HG03457 (cell line): ENCODE results near the gene DMAC2L.
A peak's percentile ranks its signal among the peaks of the same experiment; 100 is the strongest.

ENCODE experiments used
- ATAC-seq: cut with Tn5 transposase; IDR thresholded peaks from one replicate; pipeline ENCODE4 v1.9.1; 2021; ENCODE audit warnings: moderate number of reproducible peaks; ENCODE audit not compliant: unreplicated experiment

DMAC2L gene

DNA sequence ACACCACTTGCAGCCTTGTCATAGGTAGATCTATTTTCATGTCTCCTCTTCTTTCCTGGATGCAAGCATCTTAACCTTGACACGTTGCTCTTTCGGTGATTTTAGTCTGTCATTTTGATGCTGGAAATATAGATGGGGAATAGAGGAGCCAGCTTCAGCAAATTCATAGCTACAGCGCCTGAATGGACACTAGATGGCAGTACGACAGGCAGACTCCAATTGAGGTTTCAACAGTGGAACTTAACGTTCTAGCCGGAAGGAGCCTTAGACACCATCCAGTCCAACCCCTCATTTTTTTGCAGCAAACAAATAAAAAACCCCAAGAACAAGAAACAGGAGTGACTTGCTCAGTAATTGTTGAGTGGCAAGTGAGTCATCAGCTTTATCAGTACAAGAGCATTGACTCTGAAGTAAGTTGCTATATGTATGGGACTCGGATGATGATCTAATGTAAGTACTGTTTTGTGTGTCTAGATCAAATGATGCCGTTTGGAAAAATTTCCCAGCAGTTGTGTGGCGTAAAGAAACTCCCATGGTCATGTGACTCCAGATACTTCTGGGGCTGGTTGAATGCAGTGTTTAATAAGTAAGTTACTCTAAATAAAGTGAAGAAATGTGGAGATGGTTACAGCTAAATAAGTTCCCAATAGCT is 9.0 kb downstream of the DMAC2L start:
- peak; percentile 71 for ATAC-seq

DNA sequence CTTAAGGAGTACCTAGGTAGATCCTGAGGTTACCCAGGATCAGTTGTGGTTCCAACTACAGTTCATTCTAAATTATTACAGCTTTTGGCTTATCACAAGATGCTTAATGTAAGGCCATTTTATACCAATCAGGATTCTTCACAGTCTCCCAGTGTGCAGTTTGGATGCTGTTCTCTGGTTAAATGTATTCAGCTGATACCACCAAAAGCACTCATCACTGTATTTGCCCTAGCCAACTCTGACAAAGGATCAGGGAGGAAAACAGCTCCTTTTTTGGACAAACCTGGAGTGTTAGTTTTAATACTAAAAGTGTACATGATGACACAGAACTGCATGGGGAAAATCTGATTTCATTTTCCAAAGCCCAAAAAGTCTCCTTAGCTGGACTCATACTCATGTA is 19.5 kb downstream of the DMAC2L start:
- no peak for ATAC-seq

DNA sequence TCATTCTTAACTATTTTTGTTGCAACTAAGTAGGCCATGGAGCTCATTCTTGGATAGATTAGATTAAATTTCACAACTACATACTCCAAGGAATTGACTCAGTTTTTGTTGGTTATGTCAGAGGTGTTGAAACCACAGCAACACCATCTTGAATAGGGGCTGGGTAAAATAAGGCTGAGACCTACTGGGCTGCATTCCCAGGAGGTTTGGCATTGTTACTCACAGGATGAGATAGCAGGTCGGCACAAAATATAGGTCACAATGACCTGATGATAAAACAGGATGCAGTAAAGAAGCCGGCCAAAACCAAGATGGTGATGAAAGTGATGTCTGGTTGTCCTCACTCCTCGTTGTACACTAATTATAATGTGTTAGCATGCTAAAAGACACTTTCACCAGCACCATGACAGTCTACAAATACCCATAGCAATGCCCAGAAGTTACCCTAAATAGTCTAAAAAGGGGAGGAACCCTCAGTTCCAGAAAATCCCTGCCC is 20.9 kb downstream of the DMAC2L start:
- no peak for ATAC-seq

DNA sequence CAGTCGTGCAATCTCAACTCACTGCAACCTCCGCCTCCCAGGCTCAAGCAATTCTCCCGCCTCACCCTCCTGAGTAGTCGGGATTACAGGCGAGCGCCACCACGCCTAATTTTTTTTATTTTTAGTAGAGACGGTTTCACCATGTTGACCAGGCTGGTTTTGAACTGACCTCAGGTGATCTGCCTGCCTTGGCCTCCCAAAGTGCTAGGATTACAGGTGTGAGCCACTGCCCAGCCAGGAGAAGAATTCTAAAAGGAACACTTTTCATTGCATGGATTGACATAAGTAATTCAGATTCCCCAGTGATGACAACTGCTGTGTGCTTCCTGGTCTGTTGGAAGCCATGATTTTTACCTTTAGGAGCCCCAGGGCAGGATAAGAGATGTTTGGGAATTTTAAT is 22.1 kb downstream of the DMAC2L start:
- ATAC-seq = no peak

DNA sequence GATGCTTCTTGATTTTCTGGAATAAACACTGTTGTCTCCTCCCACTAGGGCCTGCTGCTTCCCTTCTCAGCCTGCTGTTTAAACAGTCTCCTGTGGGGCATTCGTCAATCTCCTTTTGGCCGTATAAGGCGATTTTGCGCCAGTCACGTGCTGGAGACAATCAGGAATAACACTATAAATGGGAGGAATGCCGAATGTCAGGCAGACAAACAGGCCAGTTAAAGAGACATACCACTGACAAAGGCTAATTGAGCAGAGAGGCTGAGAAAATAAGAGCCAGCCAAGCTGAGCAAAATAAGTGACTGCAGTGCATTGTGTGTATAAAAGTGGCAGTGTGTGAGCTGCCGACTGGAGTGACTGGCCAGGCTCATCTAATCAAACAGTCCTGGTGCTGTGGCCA is 23.3 kb downstream of the DMAC2L start:
- ATAC-seq = no peak

DNA sequence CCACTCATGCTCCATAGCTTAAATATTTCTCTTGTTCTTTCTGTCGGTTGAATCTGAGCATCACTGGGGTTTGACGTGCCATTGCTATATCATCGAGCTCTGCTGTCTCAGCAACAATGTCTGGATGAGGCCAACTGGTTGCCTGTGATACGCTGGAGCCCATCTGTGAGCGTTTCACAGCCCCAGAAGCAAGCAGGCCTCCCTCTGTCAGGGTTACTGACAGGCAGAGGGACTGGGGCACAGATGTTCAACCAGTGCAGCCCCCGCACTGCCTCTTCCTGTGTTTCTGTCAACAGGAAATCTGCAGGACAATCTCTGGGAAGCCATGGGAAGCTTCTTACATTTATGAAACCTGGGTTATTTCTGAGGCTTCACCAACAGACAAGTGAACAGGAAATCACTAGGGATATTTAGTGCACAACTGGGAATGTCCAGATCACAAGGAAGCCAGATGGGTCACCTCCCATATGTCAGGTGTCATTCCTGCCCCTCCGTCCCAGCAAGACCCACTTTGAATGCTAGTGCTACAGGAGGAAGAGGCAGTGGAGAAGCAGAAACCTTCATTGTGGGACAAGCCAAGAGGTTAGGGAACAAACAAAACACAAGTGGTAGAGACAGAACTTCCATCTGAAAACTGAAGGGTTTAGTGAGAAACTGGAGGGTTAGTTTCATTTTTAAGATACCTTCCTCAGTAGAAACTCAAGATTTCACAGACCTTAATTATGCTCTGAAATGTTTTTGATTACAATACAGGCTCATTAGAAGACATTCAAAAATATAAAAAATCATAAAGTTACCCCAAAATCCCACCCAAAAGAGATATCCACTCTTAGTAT is 24.1 kb downstream of the DMAC2L start:
- ATAC-seq = no peak

DNA sequence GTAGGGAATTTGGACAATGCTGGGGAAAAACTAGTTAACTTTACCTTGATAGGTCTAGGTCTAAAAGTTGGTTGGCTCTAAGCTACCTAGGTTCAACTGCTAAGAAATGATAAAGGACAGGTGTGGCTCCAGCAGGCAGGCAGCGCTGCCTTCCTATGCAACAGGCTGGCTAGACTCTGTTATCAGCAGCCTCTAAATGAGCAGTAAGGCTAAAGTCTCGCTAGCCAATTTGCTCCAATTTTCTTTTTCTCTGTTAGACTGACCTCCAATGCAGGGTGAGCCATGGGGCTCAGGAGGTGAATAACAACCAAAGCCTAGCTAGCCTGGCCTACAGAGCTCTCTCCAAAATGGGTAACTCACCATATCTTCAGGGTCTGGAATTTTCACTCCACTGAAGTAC is 26.5 kb downstream of the DMAC2L start:
- ATAC-seq = no peak

DNA sequence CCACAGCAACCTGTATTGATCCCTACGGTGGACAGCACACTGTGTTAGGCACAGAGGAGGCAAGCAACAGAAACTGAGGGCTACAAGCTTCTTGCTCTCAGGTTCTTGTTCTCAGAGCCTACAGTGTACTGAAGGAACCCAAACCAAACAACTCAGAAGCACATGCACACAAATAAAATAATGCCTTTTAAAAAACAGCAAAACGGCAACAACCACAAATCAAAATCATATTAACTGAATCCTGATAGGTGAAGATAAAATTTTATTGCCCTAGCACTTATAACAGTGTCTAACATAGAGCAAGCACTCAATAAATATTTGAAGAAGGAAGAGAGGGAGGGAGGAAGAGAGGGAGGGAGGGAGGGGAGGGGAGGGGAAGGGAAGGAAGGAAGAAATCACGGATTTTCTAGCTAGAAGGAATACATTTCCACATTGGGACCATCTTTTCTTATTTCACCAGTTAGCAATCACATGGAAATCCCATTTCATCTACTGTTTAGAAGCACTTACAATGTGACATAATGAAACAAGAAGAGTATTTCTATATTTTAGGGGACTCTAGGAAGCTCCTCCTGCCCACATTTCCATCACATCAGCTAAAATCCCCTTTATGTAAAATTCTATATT is 27.2 kb downstream of the DMAC2L start:
- ATAC-seq = no peak

DNA sequence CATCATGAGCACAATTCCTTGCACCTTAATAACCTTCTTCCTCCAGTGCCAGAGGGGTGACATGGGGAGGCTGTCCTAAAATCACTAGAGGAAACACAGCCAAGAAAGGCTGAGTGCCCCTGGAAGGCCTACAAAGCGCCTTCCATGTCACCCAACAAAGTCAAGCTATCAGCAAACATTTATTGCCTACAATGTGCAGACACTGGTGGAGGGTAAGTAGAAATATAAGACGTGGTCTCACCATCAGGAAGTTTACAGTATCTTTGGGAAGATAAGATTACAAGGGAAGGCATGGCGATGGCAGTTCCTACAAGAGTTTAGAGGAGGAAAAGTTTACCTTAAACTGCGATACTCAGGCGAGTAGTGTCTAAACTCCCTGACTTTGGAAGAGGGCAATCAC is 27.9 kb downstream of the DMAC2L start:
- no peak for ATAC-seq

DNA sequence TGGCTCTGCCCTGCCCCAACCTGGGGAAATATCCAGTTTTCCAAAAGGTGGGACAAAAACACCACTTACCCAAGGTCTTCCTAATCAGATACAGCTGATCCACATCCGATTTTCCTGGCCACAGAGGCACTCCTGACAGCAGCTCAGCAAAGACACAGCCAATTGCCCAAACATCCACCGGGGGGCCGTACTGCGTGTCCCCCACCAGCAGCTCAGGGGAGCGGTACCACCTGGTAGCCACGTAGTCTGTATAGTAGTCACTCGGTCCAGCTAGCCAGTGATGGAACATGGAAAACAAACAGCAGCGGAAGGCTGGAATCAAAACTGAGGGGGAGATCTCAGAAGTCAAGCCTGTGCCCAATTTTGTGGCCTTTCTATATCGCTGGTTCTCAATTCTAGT is 28.8 kb downstream of the DMAC2L start:
- ATAC-seq = no peak

DNA sequence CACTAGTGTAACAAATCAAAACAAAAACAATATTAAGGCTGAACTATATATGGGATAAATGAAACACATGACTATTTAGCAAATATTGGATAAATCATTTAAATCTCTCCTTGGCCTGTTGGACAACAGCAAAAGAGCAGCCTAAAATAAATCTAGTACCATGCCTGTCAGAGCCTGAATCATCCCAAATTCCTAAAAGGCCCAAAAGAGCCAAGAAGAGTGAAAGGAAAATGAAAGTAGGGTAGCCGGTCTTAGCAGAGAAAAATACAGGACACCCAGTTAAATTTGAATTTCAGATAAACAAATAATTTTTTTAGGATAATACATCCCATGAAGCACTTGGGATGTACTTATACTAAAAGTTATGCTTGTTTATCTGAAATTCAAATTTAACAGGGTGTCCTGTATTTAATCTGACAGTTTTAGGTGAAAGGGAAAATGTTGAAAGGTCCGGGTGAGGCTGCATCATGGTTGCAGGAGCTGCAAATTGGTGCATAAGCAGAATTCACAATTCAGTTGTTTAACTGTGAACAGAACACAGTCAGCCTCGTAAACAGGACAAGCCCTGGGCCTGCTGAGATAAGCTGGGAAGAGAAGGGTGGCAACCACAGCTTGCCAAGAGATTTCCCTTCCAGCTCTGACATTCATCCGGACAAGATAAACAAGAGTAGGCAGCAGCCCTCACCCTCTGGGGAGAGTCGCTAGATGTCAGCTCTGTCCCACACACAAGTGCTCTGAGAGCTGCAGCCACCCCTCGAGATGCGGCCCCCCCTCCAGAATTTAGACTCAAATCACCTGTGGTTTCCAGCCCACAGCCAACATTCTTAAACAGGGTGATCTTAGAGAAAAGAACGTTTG is 30.3 kb downstream of the DMAC2L start:
- ATAC-seq = no peak

DNA sequence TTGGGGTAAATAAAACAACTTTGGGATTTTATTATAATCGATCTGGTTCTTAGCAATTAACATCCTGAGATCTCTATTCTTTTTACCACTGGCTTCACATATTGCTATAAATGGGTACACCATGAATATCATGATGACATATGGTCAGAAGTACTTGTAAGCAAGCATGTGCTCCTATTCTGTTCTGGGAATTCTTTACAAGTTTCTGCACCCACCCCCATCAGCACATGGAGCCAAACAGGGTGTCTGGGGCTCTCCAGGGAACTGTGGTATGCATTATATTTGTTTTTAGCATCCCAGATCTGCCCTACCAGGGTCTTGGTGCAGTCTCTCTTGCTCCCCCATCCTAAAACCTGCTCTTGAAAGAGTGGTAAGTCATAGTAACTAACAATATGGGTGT is 31.3 kb downstream of the DMAC2L start:
- no peak for ATAC-seq

DNA sequence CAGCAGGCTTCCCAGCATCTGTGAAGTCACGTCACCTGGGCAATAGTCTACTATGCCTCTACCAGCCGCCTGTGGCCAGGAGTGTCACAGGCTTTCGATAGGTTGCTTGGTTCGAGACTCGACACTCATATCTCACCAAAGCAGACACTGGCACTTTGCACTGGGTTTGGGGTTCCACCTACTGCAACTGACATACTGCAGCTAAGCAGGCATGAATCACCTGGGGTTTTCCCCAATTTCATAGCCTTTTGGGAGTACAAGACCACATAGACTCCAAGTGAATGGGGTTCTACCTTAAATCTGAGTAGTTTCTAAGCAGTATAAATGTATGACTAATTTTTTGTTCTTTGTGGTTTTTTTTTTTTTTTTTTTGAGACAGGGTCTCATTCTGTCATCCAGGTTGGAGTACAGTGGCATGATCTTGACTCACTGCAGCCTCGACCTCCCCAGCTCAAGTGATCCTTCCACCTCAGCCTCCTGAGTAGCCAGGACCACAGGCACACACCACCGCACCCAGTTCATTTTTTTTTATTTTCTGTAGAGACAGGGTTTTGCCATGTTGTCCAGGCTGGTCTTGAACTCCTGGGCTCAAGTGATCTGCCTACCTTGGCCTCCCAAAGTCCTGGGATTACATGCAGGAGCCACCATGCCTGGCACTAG is 32.1 kb downstream of the DMAC2L start:
- peak; percentile 86 for ATAC-seq

DNA sequence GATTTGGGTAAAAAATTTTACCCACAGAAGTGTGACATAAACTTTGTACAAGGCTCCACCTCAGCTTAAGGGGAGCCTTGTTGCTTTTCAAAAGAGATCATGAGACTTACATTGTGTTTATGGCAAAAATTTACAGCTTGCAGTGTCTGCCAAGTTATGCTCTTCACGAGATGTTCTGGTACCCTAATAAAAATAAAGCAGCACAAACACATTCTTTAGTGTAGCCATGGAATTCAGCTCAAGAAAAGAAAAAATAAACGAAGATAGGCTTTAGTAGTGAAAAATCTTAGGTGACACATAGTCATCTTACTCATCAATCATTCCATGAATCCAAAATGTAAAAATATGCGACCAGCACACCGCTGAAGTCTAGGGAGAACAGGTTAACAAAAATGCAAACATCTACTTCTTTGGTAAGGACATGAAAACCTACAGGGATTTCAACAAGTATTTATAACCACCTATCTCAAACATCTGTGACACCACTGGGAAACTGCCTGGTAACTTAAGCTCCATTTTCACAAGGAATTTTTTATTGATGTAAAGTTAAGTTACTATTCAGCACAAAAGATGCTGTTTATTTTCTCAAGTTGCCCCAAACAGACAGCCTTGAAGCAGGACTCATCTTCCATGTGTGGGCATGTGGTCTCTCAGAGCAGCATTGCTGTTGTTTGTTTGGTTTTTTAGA is 32.9 kb downstream of the DMAC2L start:
- no peak for ATAC-seq

DNA sequence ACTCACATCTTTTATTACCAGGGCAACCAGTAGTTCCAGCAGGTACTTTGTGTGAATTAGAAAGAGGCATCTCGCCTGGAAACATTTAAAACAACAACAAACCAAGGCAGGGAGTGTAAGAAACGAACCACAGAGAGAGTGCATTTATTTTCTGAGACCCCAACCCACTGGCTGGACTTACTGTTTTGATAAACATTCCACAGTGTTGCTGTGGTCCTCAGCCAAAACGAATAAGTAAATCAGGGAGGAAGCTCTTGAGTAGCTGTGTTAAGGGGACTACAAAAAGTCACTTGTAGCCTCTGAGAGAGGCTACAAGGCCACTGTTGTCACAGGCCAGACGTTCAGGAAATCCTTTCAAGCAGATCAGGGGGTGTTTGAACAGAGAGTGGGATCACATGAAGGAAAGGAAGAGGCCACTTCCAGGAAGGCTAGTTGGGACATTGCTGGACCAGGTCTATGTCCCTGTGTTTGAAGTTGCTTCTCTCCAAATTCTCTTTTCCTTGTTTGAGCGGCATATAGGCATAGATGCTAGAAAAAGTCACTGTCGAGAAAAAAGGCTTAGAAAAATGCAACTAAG is 33.8 kb downstream of the DMAC2L start:
- no peak for ATAC-seq

DNA sequence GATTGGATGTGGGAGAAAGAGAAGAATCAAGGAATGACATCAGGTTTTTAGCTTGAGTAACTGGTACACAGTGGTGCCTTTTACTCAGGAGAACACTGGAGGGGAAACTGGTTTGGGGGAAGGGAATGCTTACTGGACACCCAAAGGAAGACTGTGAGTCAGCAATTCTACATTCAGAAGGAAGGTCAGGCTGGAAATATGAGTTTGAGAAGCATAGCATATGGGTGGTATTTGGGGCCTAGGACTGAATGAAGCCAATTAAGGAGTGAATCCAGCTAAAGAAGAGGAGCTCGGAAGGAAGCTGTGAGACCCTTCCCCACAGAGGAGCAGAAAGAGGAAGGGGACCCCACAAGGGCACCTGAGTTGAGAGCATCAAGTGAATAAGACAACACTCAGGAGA is 35.4 kb downstream of the DMAC2L start:
- no peak for ATAC-seq

DNA sequence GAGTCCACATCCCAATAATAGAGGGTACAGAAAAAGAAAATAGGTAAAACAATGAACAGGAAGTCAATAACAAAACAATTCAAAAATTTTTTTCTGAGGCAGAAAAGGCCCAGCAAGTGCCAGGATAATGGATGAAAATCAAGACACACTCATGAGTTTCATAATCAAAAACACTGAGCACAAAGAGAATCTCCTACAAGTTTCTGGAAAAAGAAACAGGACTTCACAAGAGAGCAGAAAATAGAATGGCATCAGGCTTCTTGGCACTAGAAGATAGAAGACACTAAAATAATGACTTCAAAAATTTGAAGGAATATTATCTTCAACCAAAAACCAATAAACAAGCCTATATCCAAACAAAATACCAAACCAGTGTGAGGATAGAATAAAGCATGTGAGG is 36.8 kb downstream of the DMAC2L start:
- no peak for ATAC-seq

DNA sequence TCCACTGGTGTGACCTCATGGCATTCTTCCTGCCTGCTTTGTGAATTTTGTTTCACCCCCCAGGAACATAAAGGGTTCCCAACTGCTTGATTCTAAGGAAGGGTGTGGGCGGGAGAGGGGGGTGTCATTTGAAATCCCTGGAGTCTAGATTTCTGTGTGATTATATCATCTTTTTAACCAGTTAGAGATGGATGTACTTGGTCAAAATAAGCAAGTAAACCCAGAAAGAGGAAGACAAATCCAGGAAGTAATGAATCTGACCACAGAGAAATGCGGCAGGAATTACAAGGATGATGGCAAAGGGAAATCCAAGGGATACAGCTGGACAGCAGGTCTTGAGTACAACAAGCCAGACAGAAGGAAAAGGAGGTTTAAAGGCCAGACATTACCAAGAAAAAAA is 38.9 kb downstream of the DMAC2L start:
- no peak for ATAC-seq

DNA sequence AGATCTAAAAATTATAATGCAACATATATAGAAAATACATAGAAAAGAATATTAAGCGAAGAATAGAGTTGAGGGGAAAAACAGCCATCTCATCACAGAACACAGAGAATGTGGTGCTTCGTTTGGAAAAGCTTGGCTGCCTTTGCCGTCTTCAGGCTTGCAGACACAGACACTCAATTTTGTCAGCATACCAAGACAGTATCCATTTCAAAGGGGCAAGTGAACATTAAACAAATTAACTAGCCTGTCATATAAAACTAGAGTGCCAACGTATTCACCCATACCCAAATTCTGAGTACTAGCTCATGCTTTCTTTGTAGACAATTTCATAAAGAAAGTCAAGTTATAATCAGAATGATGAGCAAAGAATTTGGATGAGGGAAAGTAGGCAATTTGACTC is 40.5 kb downstream of the DMAC2L start:
- no peak for ATAC-seq

DNA sequence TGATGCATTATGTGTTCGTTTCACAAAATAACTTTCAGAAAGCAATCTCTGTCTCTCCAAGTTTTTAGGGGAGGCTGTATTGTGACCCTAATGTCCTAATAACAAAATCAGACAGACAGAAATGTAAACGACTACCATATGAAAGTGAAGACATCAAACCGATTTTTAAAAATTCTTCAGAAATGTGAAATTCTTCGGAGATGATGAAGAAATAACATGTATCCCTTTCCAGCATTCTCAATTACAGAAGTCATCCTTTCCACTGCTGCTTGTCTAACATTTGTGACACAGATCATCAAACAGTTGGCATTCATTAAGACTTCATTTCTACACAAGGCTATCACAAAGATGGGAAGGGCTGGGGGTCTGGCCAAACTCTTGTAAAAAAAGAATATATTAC is 41.0 kb downstream of the DMAC2L start:
- no peak for ATAC-seq
